Stimulated activated CD4-positive, alpha-beta T cell treated with anti-CD3 and anti-CD28 coated beads, TNF-alpha, amount 100 ng/mL, for 4 hours (primary cell): ENCODE data around the gene LLGL2.

Experiments
- DNase-seq, 3 experiments: peaks; one replicate each; pipeline ENCODE4 v3.0.0-alpha.2; 2020; ENCODE audit warnings: low read depth in 3 of 3

LLGL2 gene

GRCh38 chr17:75612906-75613626 is 87.6 kb downstream of the LLGL2 start:
- no peak for DNase-seq

- DNase-seq = no peak
These were observed 88.5 kb downstream of the LLGL2 start for GRCh38 chr17:75614006-75614405.

- DNase-seq = no peak
These were observed 89.2 kb downstream of the LLGL2 start for GRCh38 chr17:75614556-75615270.

DNA sequence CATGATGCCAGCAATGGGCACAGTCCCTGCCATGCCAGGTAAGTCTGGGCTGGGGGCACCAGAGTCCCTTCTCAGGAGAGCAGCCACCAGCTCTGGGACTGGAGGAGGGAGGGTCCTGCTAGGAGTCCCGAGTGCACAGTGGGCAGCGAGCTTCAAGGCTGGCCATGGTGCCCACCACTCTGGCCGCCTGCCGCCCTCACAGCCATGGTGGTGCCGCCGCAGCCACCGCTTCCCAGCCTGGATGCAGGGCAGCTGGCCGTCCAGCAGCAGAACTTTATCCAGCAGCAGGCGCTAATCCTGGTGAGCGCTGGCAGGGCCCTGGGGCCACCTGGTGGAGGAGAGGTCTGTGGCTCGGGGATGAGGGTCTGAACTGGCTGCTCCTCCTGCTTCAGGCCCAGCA is 89.8 kb downstream of the LLGL2 start:
- DNase-seq = no peak

- DNase-seq = no peak
These were observed 91.1 kb downstream of the LLGL2 start for GRCh38 chr17:75616521-75617122.

- DNase-seq = no peak
These were observed 91.7 kb downstream of the LLGL2 start for GRCh38 chr17:75617218-75617617.

DNA sequence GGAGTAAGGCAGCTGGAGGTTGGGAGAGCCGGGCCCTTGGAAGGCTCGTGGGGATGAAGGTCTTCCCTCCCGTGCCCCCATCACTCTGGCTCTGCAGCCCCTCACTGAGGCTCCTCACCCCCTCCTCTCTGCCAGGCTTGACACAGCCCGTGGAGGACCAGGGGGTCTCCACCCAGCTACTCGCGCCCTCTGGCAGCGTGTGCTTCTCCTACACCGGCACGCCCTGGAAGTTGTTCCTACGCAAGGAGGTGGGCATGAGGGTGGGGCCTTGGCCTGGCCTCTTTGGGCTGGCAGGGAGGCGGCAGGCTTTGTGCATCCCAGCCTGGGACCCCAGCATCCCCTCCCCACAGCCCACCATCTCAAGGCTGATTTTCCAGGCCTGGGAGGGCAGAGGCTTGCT is 92.2 kb downstream of the LLGL2 start:
- no peak for DNase-seq

DNA sequence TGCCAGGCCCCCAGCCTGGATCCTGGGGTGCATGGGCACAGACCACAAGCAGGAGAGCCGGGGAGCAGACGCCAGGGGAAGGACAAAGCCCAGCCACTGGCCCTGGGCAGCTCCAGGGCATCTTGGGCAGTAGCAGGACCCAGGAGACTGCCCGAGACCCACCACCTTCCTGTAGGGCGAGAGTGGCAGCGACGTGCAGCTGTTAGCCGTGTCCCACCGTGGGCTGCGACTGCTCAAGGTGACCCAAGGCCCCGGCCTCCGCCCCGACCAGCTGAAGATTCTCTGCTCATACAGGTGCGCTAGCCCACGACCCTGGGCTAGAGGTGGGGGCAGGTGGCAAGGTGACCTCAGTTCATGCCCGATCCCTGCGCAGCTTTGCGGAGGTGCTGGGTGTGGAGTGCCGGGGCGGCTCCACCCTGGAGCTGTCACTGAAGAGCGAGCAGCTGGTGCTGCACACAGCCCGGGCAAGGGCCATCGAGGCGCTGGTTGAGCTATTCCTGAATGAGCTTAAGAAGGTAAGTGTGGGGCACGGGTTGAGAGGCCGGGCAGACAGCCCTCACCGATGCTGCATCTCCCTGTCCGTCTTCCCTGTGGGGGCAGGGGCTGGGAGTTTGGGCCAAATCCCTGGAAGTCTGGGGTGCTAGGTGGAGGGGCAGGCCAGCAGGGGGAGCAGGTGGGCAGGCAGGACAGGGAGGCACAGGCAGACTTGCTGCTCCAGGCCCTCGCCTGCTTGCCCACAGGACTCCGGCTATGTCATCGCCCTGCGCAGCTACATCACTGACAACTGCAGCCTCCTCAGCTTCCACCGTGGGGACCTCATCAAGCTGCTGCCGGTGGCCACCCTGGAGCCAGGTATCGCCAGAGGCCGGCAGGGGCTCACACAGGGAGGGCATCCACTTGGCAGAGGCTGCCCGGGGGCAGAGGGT is 94.3 kb downstream of the LLGL2 start:
- no peak for DNase-seq

DNA sequence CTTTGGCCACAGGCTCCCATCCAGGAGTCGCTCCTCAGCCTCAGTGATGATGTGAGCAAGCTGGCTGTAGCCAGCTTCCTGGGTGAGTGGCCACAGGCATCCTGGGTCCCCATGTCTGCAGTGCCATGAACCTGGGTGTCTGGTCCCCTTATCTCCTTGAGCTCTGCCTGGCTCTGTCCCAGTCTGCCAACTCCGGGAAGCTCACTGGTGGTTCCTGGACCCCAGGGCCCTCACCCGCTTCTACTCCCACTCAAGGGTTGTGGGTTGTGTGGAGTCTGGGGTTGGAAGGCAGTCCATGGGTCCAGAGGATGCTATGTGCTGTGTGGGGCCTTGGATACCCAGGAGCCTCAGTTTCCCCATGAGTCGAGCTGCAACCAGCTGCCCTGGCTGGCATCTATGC is 96.0 kb downstream of the LLGL2 start:
- no peak for DNase-seq

GRCh38 chr17:75622076-75622475 is 96.6 kb downstream of the LLGL2 start:
- no peak for DNase-seq

GRCh38 chr17:75622771-75623273 is 97.3 kb downstream of the LLGL2 start:
- DNase-seq = no peak

- DNase-seq = no peak
These were observed 97.9 kb downstream of the LLGL2 start for GRCh38 chr17:75623386-75623785.

GRCh38 chr17:75624021-75624420 is 98.5 kb downstream of the LLGL2 start:
- DNase-seq = no peak
